HEK293T (cell line): ENCODE data around the gene NPAS3.

ENCODE experiments used
- ARNT ChIP-seq: fragments of 450-650 bp; IDR thresholded peaks from 2 replicates; pipeline ENCODE4 v1.6.1; 2017; ENCODE audit warnings: mild to moderate bottlenecking
- ELF4 ChIP-seq: fragments of 450-650 bp; IDR thresholded peaks from 2 replicates; pipeline ENCODE4 v1.6.1; 2017; ENCODE audit warnings: antibody characterized with exemption
- SP1 ChIP-seq: fragments of 450-650 bp; IDR thresholded peaks from 2 replicates; pipeline ENCODE4 v1.6.1; 2017
- SUZ12 ChIP-seq: fragments of 450-650 bp; IDR thresholded peaks from 2 replicates; pipeline ENCODE4 v1.6.1; 2016; ENCODE audit warnings: mild to moderate bottlenecking
- ZNF384 ChIP-seq: fragments of 450-650 bp; IDR thresholded peaks from 2 replicates; pipeline ENCODE4 v1.6.1; 2016

- TF ChIP-seq SUZ12 = no peak
- no peak for TF ChIP-seq ZNF384
- TF ChIP-seq SP1 = no peak
- no peak for TF ChIP-seq ELF4
- TF ChIP-seq ARNT = no peak
Observed at GRCh38 chr14:33257796-33258195, 319.1 kb downstream of the NPAS3 start.
